Activated B cell treated with CpG ODN at 0.5 μM for 24 hours (primary cell): ENCODE results near the gene SUGCT. TPM values are rescaled to one million over a fixed set of nuclear protein-coding genes. Genes with fewer than 3 reads are reported as not detected.

Source experiments
- ATAC-seq: fragments of 200-7000 bp; cut with Tn5 transposase; one replicate; pipeline ENCODE4 v1.10.0; 2021; ENCODE audit warnings: low read depth, mild to moderate bottlenecking, moderate library complexity
- CTCF ChIA-PET: fragments of 350-600 bp; sonication (Branson Sonifier 250); formaldehyde crosslinking; loops from one replicate; lab custom pipeline; 2021; ENCODE audit warnings: antibody characterized with exemption; lab: Charles Lee
- POLR2A ChIA-PET: fragments of 350-600 bp; sonication (Branson Sonifier 250); formaldehyde crosslinking; loops from one replicate; lab custom pipeline; 2021; ENCODE audit warnings: antibody characterized with exemption; lab: Charles Lee
- DNase-seq: peaks from one replicate; pipeline ENCODE4 v3.0.0; 2022
- H3K27ac Mint-ChIP-seq: one replicate; pipeline ENCODE4 v1.8.0; 2020; ENCODE audit warnings: mixed read lengths
- H3K27me3 Mint-ChIP-seq: one replicate; pipeline ENCODE4 v1.8.0; 2021; ENCODE audit warnings: mixed read lengths
- H3K36me3 Mint-ChIP-seq: one replicate; pipeline ENCODE4 v1.8.0; 2021; ENCODE audit warnings: low read depth, mixed read lengths
- H3K4me1 Mint-ChIP-seq: one replicate; pipeline ENCODE4 v1.8.0; 2021; ENCODE audit warnings: mixed read lengths
- H3K4me3 Mint-ChIP-seq: one replicate; pipeline ENCODE4 v1.8.0; 2020; ENCODE audit warnings: mild to moderate bottlenecking, mixed read lengths
- H3K9me3 Mint-ChIP-seq: one replicate; pipeline ENCODE4 v1.8.0; 2020; ENCODE audit warnings: mixed read lengths
- intact Hi-C: fragments of 100-400 bp; cut with micrococcal nuclease; formaldehyde crosslinking; loops from one replicate; pipeline ENCODE4 v1.15.1; 2024
- total RNA-seq: library from RNA; stranded (reverse); gene quantifications from 2 replicates; pipeline ENCODE4 v1.2.3, GENCODE V29; 2022
- TF ChIP-seq, protein P1 (sequence below): fragments of 200-600 bp; IDR thresholded peaks from one replicate; pipeline ENCODE4 v1.8.0; 2022; ENCODE audit warnings: antibody characterized with exemption, mild to moderate bottlenecking

Gene SUGCT
- total RNA-seq, 1 donor from 2014 or later, result 1.3 TPM

DNA sequence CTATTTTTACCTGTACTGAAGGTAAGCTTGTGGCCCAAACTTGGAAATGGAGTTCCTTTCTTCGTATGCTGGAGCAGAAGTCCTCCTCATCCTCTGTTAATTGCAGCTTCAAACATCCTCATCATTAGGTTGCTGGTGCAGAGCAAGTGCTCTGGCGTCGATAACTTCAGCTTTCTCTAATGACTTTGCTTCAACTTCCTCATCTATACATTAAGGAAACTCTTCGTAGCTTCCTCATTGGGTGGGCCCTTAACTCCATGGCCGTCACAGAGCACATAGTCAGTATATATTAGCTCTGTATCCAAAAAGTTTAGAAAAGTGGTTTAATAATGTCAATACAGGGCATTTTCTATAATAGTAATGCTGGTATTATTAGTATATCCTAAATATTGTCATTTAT lies 447.7 kb downstream of the SUGCT start:
- no peaks in the 10 kb centered on the region for H3K9me3 Mint-ChIP-seq
- CTCF ChIA-PET, result no interaction called here
- H3K27ac Mint-ChIP-seq, result no peak overlapping the region
- H3K4me3 Mint-ChIP-seq, result no peak overlapping the region
- intact Hi-C loops, result no loop called here
- H3K36me3 Mint-ChIP-seq, result no peaks in the 10 kb centered on the region
- ATAC-seq (no peak), DNase-seq (no peak)
- no peaks in the 10 kb centered on the region for H3K27me3 Mint-ChIP-seq
- TF ChIP-seq, protein P1, sequence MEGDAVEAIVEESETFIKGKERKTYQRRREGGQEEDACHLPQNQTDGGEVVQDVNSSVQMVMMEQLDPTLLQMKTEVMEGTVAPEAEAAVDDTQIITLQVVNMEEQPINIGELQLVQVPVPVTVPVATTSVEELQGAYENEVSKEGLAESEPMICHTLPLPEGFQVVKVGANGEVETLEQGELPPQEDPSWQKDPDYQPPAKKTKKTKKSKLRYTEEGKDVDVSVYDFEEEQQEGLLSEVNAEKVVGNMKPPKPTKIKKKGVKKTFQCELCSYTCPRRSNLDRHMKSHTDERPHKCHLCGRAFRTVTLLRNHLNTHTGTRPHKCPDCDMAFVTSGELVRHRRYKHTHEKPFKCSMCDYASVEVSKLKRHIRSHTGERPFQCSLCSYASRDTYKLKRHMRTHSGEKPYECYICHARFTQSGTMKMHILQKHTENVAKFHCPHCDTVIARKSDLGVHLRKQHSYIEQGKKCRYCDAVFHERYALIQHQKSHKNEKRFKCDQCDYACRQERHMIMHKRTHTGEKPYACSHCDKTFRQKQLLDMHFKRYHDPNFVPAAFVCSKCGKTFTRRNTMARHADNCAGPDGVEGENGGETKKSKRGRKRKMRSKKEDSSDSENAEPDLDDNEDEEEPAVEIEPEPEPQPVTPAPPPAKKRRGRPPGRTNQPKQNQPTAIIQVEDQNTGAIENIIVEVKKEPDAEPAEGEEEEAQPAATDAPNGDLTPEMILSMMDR, result no peak
- H3K4me1 Mint-ChIP-seq, result no peaks in the 10 kb centered on the region
- POLR2A ChIA-PET, result no interaction called here

DNA sequence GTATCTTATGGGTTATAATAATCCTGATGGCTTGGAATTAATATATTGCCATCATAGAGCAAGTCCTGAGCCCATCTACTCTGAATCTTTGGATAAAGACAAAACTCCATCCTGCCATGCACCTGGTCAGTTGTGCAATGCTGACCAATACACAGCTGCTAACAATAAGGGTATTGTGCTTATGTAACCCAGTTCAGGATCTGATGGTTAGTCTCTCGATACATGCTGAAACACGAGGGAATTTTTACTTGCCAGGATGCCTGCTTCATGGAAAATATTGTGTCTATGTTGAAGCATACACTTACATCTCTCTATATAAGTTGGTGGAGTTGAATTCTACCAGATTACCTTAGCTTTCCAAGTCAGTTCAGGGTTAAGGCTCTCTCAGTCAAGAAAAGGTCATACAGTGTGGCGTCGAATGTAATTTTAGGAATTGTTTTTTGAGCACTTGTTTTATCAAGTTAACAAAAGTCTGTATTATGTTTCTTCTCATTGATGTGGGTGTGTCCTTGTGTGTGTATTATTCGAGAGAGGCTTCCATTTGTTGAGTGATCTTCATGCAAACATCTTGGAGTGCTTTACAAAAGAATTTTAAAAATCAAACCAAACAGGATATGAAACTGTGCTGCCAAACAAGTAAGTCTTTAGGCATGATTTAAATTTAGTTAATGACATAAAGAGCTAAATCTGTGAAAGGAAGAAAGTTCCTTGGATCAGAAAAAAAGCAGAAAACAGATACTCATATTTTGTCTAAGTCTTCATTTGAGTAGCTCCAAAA lies 449.1 kb downstream of the SUGCT start:
- POLR2A ChIA-PET, result interaction anchor here (0.7 kb wide), 1 partner anchor 33 kb away, joined by 4 read pairs; no protein-coding TSS in a partner anchor
- H3K27ac Mint-ChIP-seq, result no peak overlapping the region
- intact Hi-C loops, result no loop called here
- DNase-seq, result no peak
- no peak for ATAC-seq
- no peaks in the 10 kb centered on the region for H3K9me3 Mint-ChIP-seq
- TF ChIP-seq, protein P1, result no peak
- H3K4me3 Mint-ChIP-seq, result no peak overlapping the region
- H3K27me3 Mint-ChIP-seq, result no peaks in the 10 kb centered on the region
- CTCF ChIA-PET, result no interaction called here
- H3K4me1 Mint-ChIP-seq, result no peaks in the 10 kb centered on the region
- H3K36me3 Mint-ChIP-seq, result no peaks in the 10 kb centered on the region

DNA sequence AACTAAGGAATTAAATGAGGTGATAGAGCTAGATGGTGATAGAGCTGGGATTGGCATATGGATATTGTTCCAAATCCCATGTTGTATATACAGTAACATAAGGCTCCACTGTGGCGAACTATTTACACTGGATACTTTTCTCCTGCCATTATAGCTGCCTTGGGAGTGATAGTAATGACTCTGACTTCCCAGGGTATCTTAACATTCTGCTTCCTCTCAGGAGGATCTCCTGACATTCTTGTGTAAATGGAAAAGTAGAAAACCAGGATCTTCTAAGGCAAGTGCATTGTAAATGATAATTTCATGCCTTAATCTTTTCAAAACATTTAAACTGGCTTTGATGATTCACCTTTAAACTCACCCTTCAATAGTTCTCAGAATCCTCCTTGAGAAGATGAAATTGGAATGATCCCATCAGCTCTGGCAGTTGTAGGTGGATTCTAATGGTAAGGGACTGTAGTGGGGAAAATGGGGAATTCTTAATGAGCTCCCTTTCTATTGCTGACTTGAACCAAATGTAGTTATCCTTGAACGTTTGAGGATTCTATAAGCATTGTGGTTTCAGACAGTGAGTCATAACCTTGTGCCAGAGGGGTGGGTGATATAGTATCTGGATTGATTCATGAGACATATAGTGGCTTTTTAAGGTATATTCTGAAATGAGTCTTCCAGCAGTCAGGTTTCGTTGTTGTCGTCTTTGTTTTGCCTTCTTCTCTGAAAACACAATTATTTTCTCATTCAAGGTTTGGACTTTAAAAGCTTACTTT lies 450.0 kb downstream of the SUGCT start:
- no peak overlapping the region for H3K27ac Mint-ChIP-seq
- TF ChIP-seq, protein P1, result no peak
- no peak for ATAC-seq
- POLR2A ChIA-PET, result no interaction called here
- no peak overlapping the region for H3K4me3 Mint-ChIP-seq
- CTCF ChIA-PET, result no interaction called here
- H3K4me1 Mint-ChIP-seq, result no peaks in the 10 kb centered on the region
- no peaks in the 10 kb centered on the region for H3K27me3 Mint-ChIP-seq
- no peaks in the 10 kb centered on the region for H3K9me3 Mint-ChIP-seq
- intact Hi-C loops, result no loop called here
- no peak for DNase-seq
- H3K36me3 Mint-ChIP-seq, result no peaks in the 10 kb centered on the region

DNA sequence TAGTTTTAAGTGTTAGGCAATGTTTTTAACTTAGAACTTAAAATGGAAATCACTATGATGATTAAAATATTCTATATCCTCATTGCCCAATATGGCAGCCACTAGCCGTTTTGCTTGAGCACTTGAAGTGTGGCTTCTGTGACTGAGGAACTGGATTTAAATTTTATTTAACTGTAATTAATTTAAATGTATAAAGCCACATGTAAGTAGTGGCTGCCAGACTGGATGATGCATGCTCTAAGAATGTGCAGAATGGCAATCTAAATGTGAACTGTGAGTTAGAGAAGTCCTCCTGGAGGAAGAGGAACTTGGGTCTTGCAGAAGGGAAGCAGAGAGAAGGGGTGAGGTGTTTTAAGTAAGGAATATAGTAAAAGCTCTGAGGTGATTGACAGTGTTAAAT lies 451.4 kb downstream of the SUGCT start:
- no peaks in the 10 kb centered on the region for H3K9me3 Mint-ChIP-seq
- ChIA-PET POLR2A (no interaction called here), CTCF (no interaction called here)
- H3K27ac Mint-ChIP-seq, result no peak overlapping the region
- no peak for DNase-seq
- no peaks in the 10 kb centered on the region for H3K27me3 Mint-ChIP-seq
- no peak overlapping the region for H3K4me3 Mint-ChIP-seq
- ATAC-seq, result no peak
- intact Hi-C loops, result no loop called here
- H3K36me3 Mint-ChIP-seq, result no peaks in the 10 kb centered on the region
- TF ChIP-seq, protein P1, result no peak
- H3K4me1 Mint-ChIP-seq, result no peaks in the 10 kb centered on the region

DNA sequence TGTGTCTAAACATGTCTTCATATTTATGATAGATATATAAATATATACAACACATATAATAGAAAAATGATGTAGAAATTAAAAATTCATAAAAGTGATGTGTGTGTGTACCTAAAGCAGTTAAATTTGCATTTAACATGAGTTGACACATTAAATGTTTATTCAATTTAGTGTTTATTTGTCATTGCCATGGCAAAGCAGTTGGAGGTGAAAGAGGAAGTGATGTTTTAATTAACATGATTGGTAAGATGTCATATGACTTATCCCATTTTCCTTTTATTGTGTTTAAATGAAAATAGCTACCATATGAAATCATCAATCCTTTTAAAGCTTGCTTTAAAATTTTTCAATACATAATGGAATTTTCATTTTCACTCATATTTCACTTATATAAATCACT lies 452.6 kb downstream of the SUGCT start:
- ATAC-seq, result no peak
- no peak for DNase-seq
- H3K9me3 Mint-ChIP-seq, result no peaks in the 10 kb centered on the region
- intact Hi-C loops, result no loop called here
- H3K27ac Mint-ChIP-seq, result no peak overlapping the region
- ChIA-PET CTCF (no interaction called here), POLR2A (no interaction called here)
- TF ChIP-seq, protein P1, result no peak
- H3K4me1 Mint-ChIP-seq, result no peaks in the 10 kb centered on the region
- no peaks in the 10 kb centered on the region for H3K36me3 Mint-ChIP-seq
- no peak overlapping the region for H3K4me3 Mint-ChIP-seq
- H3K27me3 Mint-ChIP-seq, result no peaks in the 10 kb centered on the region
